ENCODE data around the gene ERO1B.

Gene ERO1B

GRCh38 chr1:236176337-236177336 is 105.1 kb downstream of the ERO1B start:
- DNase-seq, result no peak

- DNase-seq, result no peak
Measured at GRCh38 chr1:236175642-236176336, 106.0 kb downstream of the ERO1B start.

GRCh38 chr1:236173174-236173767 is 108.5 kb downstream of the ERO1B start:
- DNase-seq, result no peak

GRCh38 chr1:236172041-236172579 is 109.6 kb downstream of the ERO1B start:
- DNase-seq, result no peak

- no peak for DNase-seq
Measured at GRCh38 chr1:236168716-236169429, 112.9 kb downstream of the ERO1B start.

GRCh38 chr1:236167578-236167977 is 114.2 kb downstream of the ERO1B start:
- no peak for DNase-seq

- DNase-seq, result no peak
Measured at GRCh38 chr1:236167154-236167553, 114.6 kb downstream of the ERO1B start.

- DNase-seq, result no peak
Measured at GRCh38 chr1:236166041-236166440, 115.7 kb downstream of the ERO1B start.

Data from midbrain (tissue), 1 donor.